ENCODE measurements around the gene RAB1B.

RAB1B gene

GRCh38 chr11:66285250-66285947, 17.0 kb downstream of the RAB1B start:
- DNase-seq = no peak

GRCh38 chr11:66286699-66287098, 18.3 kb downstream of the RAB1B start:
- DNase-seq = no peak

GRCh38 chr11:66287211-66287888, 18.9 kb downstream of the RAB1B start:
- no peak for DNase-seq

- DNase-seq = no peak
These were observed 19.6 kb downstream of the RAB1B start for GRCh38 chr11:66287889-66288670.

- peak; percentile 99 for DNase-seq
These were observed 20.5 kb downstream of the RAB1B start, which contains the start of gene YIF1A for GRCh38 chr11:66288671-66289547. Gene YIF1A (minus strand): TSS chr11:66289143. CDS start chr11:66288985, 158 bp downstream.

- peak; percentile 83 for DNase-seq
These were observed 21.3 kb downstream of the RAB1B start for GRCh38 chr11:66289548-66290329.

- no peak for DNase-seq
These were observed 21.8 kb downstream of the RAB1B start for GRCh38 chr11:66290330-66290621.

- DNase-seq = no peak
These were observed 22.9 kb downstream of the RAB1B start for GRCh38 chr11:66291303-66291705.

GRCh38 chr11:66291706-66292542, 23.5 kb downstream of the RAB1B start, which contains the start of gene TMEM151A:
Gene TMEM151A (plus strand): TSS chr11:66291894. CDS start chr11:66292014, 120 bp downstream.
- peak; percentile 22 for DNase-seq

GRCh38 chr11:66292543-66293332, 24.3 kb downstream of the RAB1B start:
- no peak for DNase-seq

GRCh38 chr11:66293352-66293751, 24.9 kb downstream of the RAB1B start:
- no peak for DNase-seq

GRCh38 chr11:66293777-66294625, 25.6 kb downstream of the RAB1B start:
- DNase-seq = no peak

- DNase-seq = no peak
These were observed 26.5 kb downstream of the RAB1B start for GRCh38 chr11:66294626-66295620.

GRCh38 chr11:66297610-66298009, 29.2 kb downstream of the RAB1B start:
- no peak for DNase-seq

- no peak for DNase-seq
These were observed 30.7 kb downstream of the RAB1B start for GRCh38 chr11:66299186-66299585.

GRCh38 chr11:66302656-66303055, 34.2 kb downstream of the RAB1B start:
- no peak for DNase-seq

GRCh38 chr11:66309475-66309874, 41.0 kb downstream of the RAB1B start:
- no peak for DNase-seq

- DNase-seq = no peak
These were observed 41.9 kb downstream of the RAB1B start for GRCh38 chr11:66310324-66310723.

Data from NCI-H2227 treated with DMSO at 0.1 percent for 48 hours (cell line).